Stimulated activated CD4-positive, alpha-beta T cell treated with anti-CD3 and anti-CD28 coated beads, Interleukin-4, amount 100 ng/mL, for 4 hours (primary cell): ENCODE measurements around the gene PPFIA3.

Source experiments
- DNase-seq, 2 experiments: peaks; one replicate each; pipeline ENCODE4 v3.0.0-alpha.2; 2020

PPFIA3 gene

DNA sequence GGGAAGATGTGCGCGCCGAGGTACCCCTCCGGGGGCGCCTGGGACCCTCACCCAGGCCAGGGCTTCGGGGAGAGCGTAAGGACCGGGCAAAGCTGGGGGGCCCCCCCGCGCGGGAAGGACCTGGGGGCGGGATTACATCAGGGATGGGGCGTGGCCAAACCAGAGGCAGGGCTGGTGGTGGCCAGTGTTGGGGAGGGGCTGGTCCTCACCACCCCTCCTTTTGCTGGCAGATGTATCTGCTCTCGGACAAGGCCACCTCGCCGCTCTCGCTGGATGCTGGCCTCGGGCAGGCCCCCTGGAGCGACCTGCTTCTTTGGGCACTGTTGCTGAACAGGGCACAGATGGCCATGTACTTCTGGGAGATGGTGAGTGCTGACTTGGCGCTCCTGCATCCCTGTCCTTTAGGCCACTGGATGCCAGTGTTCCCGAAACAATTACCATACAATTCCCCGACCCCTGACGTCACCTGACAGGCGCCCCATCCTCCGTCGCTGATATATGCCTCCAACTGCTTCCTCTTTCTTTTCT, 63.6 kb downstream of the PPFIA3 start:
- DNase-seq = no peak

DNA sequence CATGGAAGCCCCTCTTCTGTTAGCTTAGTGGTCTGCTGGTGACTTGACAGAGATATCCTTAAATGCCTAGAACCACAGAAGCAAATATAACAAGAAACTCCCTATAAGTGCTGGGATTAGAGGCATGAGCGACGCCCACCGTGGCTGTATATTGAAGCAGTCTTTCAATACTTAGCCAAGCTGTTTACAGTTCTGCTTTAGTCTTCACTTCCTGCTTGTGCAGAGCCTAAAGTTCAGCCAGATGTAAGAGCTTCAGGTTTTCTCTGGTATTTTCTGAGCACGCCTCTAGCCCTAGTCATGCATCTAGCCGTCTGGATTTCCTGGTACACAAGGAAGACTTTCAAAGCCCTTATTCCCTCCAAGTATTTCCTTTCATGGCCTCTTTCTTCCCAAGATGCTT, 66.8 kb downstream of the PPFIA3 start:
- DNase-seq = no peak

DNA sequence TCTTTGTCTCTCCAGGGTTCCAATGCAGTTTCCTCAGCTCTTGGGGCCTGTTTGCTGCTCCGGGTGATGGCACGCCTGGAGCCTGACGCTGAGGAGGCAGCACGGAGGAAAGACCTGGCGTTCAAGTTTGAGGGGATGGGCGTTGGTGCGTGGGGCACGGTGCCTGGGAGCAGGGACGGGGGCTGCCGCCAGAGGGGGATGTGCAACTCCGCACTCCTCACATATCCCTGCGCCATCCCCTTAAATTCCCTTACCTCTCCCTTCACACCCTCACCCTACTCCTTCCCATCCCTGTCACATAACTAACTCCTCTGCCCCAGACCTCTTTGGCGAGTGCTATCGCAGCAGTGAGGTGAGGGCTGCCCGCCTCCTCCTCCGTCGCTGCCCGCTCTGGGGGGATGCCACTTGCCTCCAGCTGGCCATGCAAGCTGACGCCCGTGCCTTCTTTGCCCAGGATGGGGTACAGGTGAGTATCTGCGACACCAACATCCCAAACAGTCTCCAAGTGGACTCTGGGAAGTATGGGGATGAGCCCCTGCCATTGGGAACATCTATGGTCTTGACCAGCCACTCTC, 69.4 kb downstream of the PPFIA3 start:
- no peak for DNase-seq

DNA sequence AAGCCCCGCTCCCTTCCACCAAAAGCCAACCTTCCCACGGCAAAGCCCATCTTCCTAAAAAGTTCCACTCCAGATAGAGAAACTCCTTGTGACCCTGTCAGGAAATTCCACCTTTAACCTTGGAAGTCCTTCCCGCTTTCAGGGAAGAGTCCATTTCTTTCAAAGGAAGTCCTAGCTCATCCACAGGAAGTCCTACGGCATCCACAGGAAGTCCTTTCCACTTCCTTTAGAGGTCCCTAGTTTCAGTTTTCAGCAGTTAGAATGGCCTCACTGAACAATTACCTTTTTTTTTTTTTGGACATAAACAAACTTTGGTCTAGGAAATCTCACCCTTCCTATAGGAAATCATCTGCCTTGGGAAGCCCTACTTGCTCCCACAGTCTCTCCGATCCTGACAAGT, 69.9 kb downstream of the PPFIA3 start:
- DNase-seq = no peak

DNA sequence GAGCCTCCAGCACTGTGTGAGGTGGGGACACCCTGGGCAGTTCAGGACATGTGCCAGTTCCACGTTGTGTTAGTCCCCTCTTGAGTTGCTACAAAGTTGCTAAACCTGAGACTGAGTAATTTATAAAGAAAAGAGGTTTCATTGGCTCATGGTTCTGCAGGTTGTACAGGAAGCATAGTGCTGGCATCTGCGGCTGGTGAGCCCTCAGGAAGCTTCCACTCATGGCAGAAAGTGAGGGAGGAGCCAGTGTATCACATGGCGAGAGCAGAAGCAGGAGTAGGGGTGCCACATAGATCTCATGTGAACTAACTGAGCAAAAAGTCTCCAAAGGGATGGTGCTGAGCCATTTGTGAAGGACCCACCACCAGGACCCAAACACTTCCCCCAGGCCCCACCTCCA, 71.4 kb downstream of the PPFIA3 start:
- no peak for DNase-seq

DNA sequence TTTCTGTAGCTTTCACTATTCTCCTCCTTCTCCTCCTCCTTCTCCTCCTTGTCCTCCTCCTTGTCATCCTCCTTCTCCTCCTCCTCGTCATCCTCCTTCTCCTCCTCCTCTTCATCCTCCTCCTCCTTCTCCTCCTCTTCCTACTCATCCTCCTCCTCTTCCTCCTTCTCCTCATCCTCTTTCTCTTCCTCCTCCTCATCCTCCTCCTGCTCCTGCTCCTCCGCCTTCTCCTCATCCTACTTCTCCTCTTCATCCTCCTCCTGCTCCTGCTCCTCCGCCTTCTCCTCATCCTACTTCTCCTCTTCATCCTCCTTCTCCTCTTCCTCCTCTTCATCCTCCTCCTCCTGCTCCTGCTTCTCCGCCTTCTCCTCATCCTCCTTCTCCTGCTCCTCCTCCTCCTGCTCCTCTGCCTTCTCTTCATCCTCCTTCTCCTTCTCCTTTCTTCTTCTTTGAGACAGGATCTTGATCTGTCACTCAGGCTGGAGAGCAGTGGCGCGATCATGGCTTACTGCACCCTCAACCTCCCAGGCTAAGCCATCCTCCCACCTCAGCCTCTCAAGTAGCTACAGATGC, 74.6 kb downstream of the PPFIA3 start:
- DNase-seq = no peak

DNA sequence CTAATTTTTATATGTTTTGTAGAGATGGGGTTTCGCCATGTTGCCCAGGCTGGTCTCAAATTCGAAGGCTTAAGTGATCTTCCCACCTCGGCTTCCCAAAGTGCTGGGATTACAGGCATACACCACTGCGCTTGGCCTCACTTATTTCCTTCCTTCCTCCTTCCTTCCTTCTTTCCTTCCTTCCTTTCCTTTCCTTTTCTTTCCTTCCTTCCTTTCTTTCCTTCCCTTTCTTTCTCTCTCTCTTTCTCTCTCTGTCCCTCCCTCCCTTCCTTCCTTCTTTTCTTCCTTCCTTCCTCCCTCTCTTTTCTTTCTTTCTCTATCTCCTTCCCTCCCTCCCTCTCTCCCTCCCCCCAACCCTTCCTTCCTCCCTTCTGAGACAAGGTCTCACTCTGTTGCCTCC, 75.1 kb downstream of the PPFIA3 start:
- no peak for DNase-seq

DNA sequence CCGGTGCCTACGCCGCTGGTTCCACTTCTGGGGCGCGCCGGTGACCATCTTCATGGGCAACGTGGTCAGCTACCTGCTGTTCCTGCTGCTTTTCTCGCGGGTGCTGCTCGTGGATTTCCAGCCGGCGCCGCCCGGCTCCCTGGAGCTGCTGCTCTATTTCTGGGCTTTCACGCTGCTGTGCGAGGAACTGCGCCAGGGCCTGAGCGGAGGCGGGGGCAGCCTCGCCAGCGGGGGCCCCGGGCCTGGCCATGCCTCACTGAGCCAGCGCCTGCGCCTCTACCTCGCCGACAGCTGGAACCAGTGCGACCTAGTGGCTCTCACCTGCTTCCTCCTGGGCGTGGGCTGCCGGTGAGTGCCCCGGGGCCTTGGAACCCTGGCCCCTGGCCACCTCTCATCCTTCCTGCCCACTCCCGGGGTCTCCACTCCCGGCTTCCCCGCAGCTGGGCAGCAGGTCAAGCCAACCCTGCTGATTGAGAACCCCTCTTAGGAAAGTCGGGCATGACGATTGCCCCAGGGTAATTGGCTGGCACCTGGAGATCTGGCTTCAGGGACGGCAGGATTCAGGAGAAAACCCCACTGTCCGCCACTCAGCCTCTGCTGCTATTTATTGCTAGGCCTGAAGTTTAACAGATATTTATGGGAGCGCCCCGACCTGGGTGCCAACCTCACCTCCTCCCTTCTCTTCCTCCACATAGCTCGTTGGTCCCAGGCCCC, 77.3 kb downstream of the PPFIA3 start:
- no peak for DNase-seq

DNA sequence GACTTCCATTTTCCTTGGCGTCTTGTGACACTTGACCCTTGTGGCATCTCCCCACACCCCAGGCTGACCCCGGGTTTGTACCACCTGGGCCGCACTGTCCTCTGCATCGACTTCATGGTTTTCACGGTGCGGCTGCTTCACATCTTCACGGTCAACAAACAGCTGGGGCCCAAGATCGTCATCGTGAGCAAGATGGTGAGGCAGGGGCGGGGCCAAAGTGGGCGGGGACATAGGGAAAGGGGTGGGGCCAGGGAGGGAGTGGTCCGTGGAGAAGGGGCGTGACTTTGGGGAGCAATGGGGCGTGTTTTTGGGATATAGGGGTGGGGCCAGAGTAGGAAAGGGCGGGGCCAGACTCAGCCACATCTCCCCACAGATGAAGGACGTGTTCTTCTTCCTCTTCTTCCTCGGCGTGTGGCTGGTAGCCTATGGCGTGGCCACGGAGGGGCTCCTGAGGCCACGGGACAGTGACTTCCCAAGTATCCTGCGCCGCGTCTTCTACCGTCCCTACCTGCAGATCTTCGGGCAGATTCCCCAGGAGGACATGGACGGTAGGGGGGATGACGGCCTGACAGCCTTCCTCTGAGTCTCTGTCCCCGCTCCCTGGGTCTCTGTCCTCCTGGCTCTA, 81.0 kb downstream of the PPFIA3 start:
- no peak for DNase-seq
